Effector memory CD4-positive, alpha-beta T cell (primary cell): ENCODE results near the gene SPON1.
"Not testable (repeated sequence)": the region's sequence is repeated elsewhere in the genome, so short reads cannot be mapped to it uniquely, and the experiment has no call there.

Experiments
- DNase-seq, 3 donors: peaks; one replicate each; pipeline ENCODE4 v3.0.0-alpha.2; 2020
- H3K27ac ChIP-seq: 2 replicates; pipeline ENCODE4 v1.7.0; 2013; ENCODE audit warnings: mild to moderate bottlenecking, low read length, moderate library complexity; ENCODE audit not compliant: insufficient read depth, poor library complexity, severe bottlenecking
- H3K27me3 ChIP-seq: replicated peaks from 2 replicates; pipeline ENCODE4 v1.7.0; 2013; ENCODE audit warnings: mild to moderate bottlenecking, low read length; ENCODE audit not compliant: insufficient read depth, control insufficient read depth, poor library complexity, severe bottlenecking
- H3K36me3 ChIP-seq: 2 replicates; pipeline ENCODE4 v1.7.0; 2013; ENCODE audit warnings: mild to moderate bottlenecking, low read length, moderate library complexity; ENCODE audit not compliant: control insufficient read depth, insufficient read depth
- H3K4me1 ChIP-seq: 2 replicates; pipeline ENCODE4 v1.7.0; 2013; ENCODE audit warnings: low read length, mild to moderate bottlenecking; ENCODE audit not compliant: control insufficient read depth, insufficient read depth, poor library complexity, severe bottlenecking
- H3K4me3 ChIP-seq: 2 replicates; pipeline ENCODE4 v1.7.0; 2013; ENCODE audit warnings: low read length, low read depth, mild to moderate bottlenecking; ENCODE audit not compliant: insufficient read depth, poor library complexity, severe bottlenecking
- H3K9me3 ChIP-seq: 2 replicates; pipeline ENCODE4 v1.7.0; 2013; ENCODE audit warnings: mild to moderate bottlenecking, low read length, moderate library complexity; ENCODE audit not compliant: control insufficient read depth

The SPON1 gene

GRCh38 chr11:14073849-14074476 is 111.4 kb downstream of the SPON1 start:
- Histone ChIP-seq H3K9me3 (no peaks in the 10 kb centered on the region), H3K4me3 (no peak overlapping the region), H3K36me3 (no peaks in the 10 kb centered on the region), H3K4me1 (peaks cover 26% of the 10 kb centered on the region), H3K27me3 (no peaks in the 10 kb centered on the region), H3K27ac (peak overlapping the region; percentile 39)
- no peak for DNase-seq

DNA sequence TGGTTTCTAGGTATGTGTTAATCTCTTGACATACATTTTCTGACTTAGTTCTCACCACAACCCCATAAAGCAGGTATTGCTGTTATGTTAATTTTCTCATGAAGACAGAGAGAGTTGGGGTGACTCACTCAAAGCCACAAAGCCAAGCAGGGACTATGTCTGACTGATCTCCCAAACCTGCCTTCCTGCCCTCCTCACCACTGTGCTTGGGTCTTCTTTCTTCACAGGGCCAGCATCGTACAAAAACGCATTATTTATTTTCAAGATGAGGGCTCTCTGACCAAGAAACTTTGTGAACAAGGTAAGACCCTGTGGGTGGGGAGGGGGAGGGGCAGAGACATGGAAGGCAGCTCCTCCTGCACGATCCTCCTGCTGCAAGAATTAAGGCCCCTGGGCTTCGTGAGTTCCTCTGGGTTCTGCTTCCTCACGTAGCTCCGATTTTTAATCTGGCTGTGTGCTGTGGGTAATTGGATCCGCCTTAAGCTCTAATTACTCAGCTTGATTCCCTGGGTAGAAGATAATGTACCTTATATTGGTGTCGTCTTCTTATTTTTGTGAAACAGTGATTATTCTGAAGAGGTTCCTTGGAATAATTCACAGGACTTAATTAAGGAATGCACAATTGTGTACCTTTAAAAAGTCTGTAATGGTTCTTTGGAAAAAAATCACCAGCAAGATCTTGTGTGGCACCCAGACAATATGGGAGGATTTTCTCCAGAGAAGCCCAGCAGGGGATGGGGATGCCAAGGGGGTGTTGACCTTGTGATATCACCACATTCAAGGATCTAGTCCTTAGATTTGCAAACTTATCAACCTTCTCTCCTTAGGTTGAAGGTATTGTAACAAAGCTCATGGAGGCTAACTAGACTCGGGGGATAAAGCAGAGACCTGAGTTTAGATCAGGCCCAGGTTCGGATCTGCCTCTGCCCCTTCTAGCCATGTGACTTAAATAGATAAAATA is 112.9 kb downstream of the SPON1 start:
- Histone ChIP-seq H3K9me3 (no peaks in the 10 kb centered on the region), H3K4me3 (peak overlapping the region; percentile 18), H3K27me3 (no peaks in the 10 kb centered on the region), H3K36me3 (no peaks in the 10 kb centered on the region), H3K27ac (peak overlapping the region; percentile 39), H3K4me1 (peaks cover 34% of the 10 kb centered on the region)
- peak; percentile 27 to 49 (median 43) for DNase-seq

GRCh38 chr11:14079011-14079410 is 116.5 kb downstream of the SPON1 start:
- no peaks in the 10 kb centered on the region for H3K27me3 ChIP-seq
- H3K36me3 ChIP-seq = no peaks in the 10 kb centered on the region
- no peaks in the 10 kb centered on the region for H3K9me3 ChIP-seq
- DNase-seq = no peak
- peak overlapping the region; percentile 11 for H3K27ac ChIP-seq
- H3K4me1 ChIP-seq = peaks cover 28% of the 10 kb centered on the region
- no peak overlapping the region for H3K4me3 ChIP-seq

DNA sequence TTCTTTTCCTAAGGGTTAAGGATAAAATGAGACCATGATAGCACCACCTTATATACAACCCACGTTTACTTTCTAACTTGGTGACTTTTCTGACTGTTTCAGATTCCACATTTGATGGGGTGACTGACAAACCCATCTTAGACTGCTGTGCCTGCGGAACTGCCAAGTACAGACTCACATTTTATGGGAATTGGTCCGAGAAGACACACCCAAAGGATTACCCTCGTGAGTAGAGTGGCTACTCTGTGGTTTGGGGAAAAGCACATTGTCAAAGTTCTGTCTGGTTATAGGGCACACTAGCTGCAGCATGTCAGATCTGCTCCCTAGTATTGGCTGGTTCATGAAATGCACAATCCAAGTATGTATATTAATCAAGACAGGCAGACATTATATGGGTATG is 117.3 kb downstream of the SPON1 start:
- Histone ChIP-seq H3K36me3 (no peaks in the 10 kb centered on the region), H3K27ac (no peak overlapping the region)

GRCh38 chr11:14081581-14082231 is 119.2 kb downstream of the SPON1 start:
- no peak overlapping the region for H3K27ac ChIP-seq
- DNase-seq = no peak
- no peaks in the 10 kb centered on the region for H3K36me3 ChIP-seq
- peaks cover 13% of the 10 kb centered on the region for H3K4me1 ChIP-seq
- H3K4me3 ChIP-seq = no peak overlapping the region
- H3K27me3 ChIP-seq = no peaks in the 10 kb centered on the region
- no peaks in the 10 kb centered on the region for H3K9me3 ChIP-seq

More for the DNA sequence above, 117.3 kb downstream of the SPON1 start:
- Histone ChIP-seq H3K4me3 (no peak overlapping the region), H3K27me3 (no peaks in the 10 kb centered on the region), H3K9me3 (no peaks in the 10 kb centered on the region), H3K4me1 (peaks cover 21% of the 10 kb centered on the region)
- no peak for DNase-seq

DNA sequence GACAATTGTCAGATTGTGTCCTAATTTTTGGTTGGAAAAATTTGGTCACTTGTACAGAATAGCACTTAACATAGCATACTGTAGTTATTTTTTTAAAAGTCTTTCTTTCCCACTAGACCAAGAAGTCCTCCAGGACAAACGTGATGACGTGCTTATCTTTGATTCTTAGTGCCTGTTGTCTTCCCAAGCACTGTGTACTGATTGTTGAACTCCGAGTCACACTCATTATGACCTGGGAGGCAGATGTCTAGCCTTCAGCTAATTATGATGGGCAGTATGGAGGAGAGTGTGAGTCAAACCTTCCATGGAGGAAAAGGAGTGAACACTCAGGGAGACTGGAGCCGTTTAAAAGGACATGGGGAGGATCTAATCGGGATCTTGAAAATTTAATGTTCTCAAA is 119.8 kb downstream of the SPON1 start:
- Histone ChIP-seq H3K9me3 (no peaks in the 10 kb centered on the region), H3K4me1 (peaks cover 13% of the 10 kb centered on the region), H3K27me3 (no peaks in the 10 kb centered on the region), H3K36me3 (no peaks in the 10 kb centered on the region), H3K27ac (no peak overlapping the region), H3K4me3 (no peak overlapping the region)
- no peak for DNase-seq

DNA sequence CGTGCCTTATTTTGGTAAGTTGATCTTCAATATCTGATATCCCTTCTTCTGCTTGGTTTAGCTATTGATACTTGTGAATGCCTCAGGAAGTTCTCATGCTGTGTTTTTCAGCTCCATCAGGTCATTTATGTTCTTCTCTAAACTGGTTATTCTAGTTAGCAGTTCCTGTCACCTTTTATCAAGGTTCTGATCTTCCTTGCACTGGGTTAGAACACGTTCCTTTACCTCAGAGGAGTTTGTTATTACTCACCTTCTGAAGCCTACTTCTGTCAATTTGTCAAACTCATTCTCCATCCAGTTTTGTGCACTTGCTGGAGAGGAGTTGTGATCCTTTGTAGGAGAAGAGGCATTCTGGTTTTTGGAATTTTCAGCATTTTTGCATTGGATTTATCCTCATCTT is 126.3 kb downstream of the SPON1 start:
- not testable (repeated sequence) for H3K36me3 ChIP-seq, H3K4me3 ChIP-seq, DNase-seq, H3K4me1 ChIP-seq, H3K9me3 ChIP-seq, H3K27ac ChIP-seq, H3K27me3 ChIP-seq

DNA sequence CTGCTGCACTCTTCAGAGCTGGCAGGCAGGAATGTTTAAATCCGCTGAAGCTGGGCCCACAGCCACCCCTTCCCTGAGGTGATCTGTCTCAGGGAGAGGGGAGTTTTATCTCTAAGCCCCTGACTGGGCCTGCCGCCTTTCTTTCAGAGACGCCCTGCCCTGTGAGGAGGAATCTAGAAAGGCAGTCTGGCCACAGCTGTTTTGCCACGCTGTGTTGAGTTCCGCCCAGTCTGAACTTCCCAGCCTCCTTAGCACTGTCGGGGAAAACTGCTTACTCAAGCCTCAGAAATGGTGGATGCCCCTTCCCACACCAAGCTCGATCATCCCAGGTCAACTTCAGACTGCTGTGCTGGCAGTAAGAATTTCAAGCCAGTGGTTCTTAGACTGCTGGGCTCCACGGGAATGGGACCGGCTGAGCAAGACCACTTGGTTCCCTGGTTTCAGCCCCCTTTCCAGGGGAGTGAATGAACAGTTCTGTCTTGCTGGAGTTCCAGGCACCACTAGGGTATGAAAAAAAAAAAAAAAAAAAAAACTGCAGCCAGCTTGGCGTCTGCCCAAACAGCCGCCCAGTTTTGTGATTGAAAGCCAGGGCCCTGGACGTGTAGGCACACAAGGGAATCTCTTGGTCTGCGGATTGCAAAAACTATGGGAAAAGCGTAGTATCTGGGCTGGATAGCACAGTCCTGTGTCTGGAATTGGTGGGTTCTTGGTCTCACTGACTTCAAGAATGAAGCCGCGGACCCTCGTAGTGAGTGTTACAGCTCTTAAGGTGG is 127.4 kb downstream of the SPON1 start:
- DNase-seq = no peak
- H3K4me1 ChIP-seq = no peaks in the 10 kb centered on the region
- H3K27ac ChIP-seq = no peak overlapping the region
- no peaks in the 10 kb centered on the region for H3K36me3 ChIP-seq
- no peaks in the 10 kb centered on the region for H3K27me3 ChIP-seq
- no peak overlapping the region for H3K4me3 ChIP-seq
- no peaks in the 10 kb centered on the region for H3K9me3 ChIP-seq

- H3K27me3 ChIP-seq, H3K36me3 ChIP-seq, H3K9me3 ChIP-seq, H3K4me1 ChIP-seq, DNase-seq, H3K27ac ChIP-seq, H3K4me3 ChIP-seq: not testable (repeated sequence)
Observed at GRCh38 chr11:14090631-14091030, 128.1 kb downstream of the SPON1 start.
